Cardiac septum (tissue), 1 donor: ENCODE measurements around the gene SDF2L1. TPM values are rescaled to one million over a fixed set of nuclear protein-coding genes. Genes with fewer than 3 reads are reported as not detected.
"Not testable (repeated sequence)": the region's sequence is repeated elsewhere in the genome, so short reads cannot be mapped to it uniquely, and the experiment has no call there.

ENCODE experiments used
- DNase-seq: peaks from one replicate; pipeline ENCODE4 v3.0.0-alpha.2; 2020; ENCODE audit warnings: low spot score
- intact Hi-C: fragments of 100-400 bp; cut with DNase I; formaldehyde crosslinking; loops from one replicate; pipeline ENCODE4 v1.14.0; 2022
- total RNA-seq: library from RNA; stranded (reverse); fragmentation: NEBNext Ultra II Directional; extraction: Animal tissue kit (Norgen Biotek cat#: 25700); gene quantifications from one replicate; pipeline ENCODE4 v1.2.1, GENCODE V29; 2021
- donor health status: DM: no; HTN: no; CAD: no.

SDF2L1 gene
- total RNA-seq, 1 donor from 2014 or later = 33.3 TPM

- DNase-seq = no peak
- intact Hi-C loops = no loop called here
Observed at GRCh38 chr22:21680830-21681565, 38.9 kb downstream of the SDF2L1 start.

- no peak for DNase-seq
- intact Hi-C loops = no loop called here
Observed at GRCh38 chr22:21681566-21682370, 39.7 kb downstream of the SDF2L1 start.

- intact Hi-C loops = no loop called here
- DNase-seq = no peak
Observed at GRCh38 chr22:21682385-21683175, 40.5 kb downstream of the SDF2L1 start.

GRCh38 chr22:21683401-21683811 lies 41.3 kb downstream of the SDF2L1 start:
- intact Hi-C loops = no loop called here

GRCh38 chr22:21684492-21685163 lies 42.5 kb downstream of the SDF2L1 start:
- DNase-seq = no peak
- intact Hi-C loops = no loop called here

More at GRCh38 chr22:21683401-21683811, 41.3 kb downstream of the SDF2L1 start:
- DNase-seq = no peak

- intact Hi-C loops = no loop called here
- no peak for DNase-seq
Observed at GRCh38 chr22:21685164-21685513, 43.0 kb downstream of the SDF2L1 start.

- intact Hi-C loops = no loop called here
Observed at GRCh38 chr22:21686193-21686608, 44.1 kb downstream of the SDF2L1 start.

GRCh38 chr22:21686634-21687393 lies 44.7 kb downstream of the SDF2L1 start:
- DNase-seq = no peak
- intact Hi-C loops = no loop called here

More at GRCh38 chr22:21686193-21686608, 44.1 kb downstream of the SDF2L1 start:
- no peak for DNase-seq

GRCh38 chr22:21687685-21688259 lies 45.7 kb downstream of the SDF2L1 start:
- no peak for DNase-seq

GRCh38 chr22:21688341-21688705 lies 46.2 kb downstream of the SDF2L1 start:
- DNase-seq = no peak
- intact Hi-C loops = no loop called here

More at GRCh38 chr22:21687685-21688259, 45.7 kb downstream of the SDF2L1 start:
- intact Hi-C loops = no loop called here

- DNase-seq = no peak
- intact Hi-C loops = no loop called here
Observed at GRCh38 chr22:21688706-21689381, 46.7 kb downstream of the SDF2L1 start.

GRCh38 chr22:21690401-21690801 lies 48.3 kb downstream of the SDF2L1 start:
- DNase-seq = no peak
- intact Hi-C loops = no loop called here

- intact Hi-C loops = no loop called here
- DNase-seq = no peak
Observed at GRCh38 chr22:21691816-21692215, 49.7 kb downstream of the SDF2L1 start.

- intact Hi-C loops, DNase-seq: not testable (repeated sequence)
Observed at GRCh38 chr22:21692856-21693255, 50.8 kb downstream of the SDF2L1 start.

GRCh38 chr22:21693333-21693998 lies 51.4 kb downstream of the SDF2L1 start:
- no peak for DNase-seq
- intact Hi-C loops = no loop called here
